WTC11 (cell line): Measurements from ENCODE around the gene DIO3.

ENCODE experiments used
- ATF2 ChIP-seq: sonication (generic); formaldehyde crosslinking; IDR thresholded peaks from 2 replicates; pipeline ENCODE4 v1.8.1; 2022; ENCODE audit warnings: low read depth, missing genetic modification reagents, borderline replicate concordance
- CTCF ChIP-seq: fragments of 200-600 bp; IDR thresholded peaks from 2 replicates; pipeline ENCODE4 v1.8.0; 2022; ENCODE audit warnings: antibody characterized with exemption
- ETV6 ChIP-seq: sonication (generic); formaldehyde crosslinking; IDR thresholded peaks from 2 replicates; pipeline ENCODE4 v1.8.1; 2022; ENCODE audit warnings: mild to moderate bottlenecking, missing genetic modification reagents
- JUN ChIP-seq: sonication (generic); formaldehyde crosslinking; IDR thresholded peaks from 2 replicates; pipeline ENCODE4 v1.8.0; 2023; ENCODE audit warnings: mild to moderate bottlenecking, missing genetic modification reagents
- MAX ChIP-seq: sonication (generic); formaldehyde crosslinking; IDR thresholded peaks from 2 replicates; pipeline ENCODE4 v1.8.0; 2022; ENCODE audit warnings: mild to moderate bottlenecking, missing genetic modification reagents

- TF ChIP-seq JUN (CRISPR knock-in tag) (no peak), ETV6 (no peak), ATF2 (CRISPR knock-in tag) (no peak), CTCF (no peak), MAX (CRISPR knock-in tag) (no peak)
Observed at GRCh38 chr14:101585211-101585610, 23.9 kb downstream of the DIO3 start.
